Measurements from ENCODE around the gene INTS1.

Gene INTS1

GRCh38 chr7:1513657-1514095 is 9.5 kb upstream of the INTS1 start:
- Histone ChIP-seq H3K4me3 (ENCODE audit: low read length) (no peak overlapping the region), H3K9me3 (ENCODE audit: low read length) (peaks cover 2% of the 10 kb centered on the region), H3K4me1 (ENCODE audit: insufficient read depth, low read length) (peaks cover 3% of the 10 kb centered on the region), H2AFZ (ENCODE audit: low read depth, low read length) (no peak overlapping the region), H3K36me3 (ENCODE audit: insufficient read depth, low read length) (no peaks in the 10 kb centered on the region), H3K27me3 (ENCODE audit: insufficient read depth, low read length) (no peaks in the 10 kb centered on the region)

DNA sequence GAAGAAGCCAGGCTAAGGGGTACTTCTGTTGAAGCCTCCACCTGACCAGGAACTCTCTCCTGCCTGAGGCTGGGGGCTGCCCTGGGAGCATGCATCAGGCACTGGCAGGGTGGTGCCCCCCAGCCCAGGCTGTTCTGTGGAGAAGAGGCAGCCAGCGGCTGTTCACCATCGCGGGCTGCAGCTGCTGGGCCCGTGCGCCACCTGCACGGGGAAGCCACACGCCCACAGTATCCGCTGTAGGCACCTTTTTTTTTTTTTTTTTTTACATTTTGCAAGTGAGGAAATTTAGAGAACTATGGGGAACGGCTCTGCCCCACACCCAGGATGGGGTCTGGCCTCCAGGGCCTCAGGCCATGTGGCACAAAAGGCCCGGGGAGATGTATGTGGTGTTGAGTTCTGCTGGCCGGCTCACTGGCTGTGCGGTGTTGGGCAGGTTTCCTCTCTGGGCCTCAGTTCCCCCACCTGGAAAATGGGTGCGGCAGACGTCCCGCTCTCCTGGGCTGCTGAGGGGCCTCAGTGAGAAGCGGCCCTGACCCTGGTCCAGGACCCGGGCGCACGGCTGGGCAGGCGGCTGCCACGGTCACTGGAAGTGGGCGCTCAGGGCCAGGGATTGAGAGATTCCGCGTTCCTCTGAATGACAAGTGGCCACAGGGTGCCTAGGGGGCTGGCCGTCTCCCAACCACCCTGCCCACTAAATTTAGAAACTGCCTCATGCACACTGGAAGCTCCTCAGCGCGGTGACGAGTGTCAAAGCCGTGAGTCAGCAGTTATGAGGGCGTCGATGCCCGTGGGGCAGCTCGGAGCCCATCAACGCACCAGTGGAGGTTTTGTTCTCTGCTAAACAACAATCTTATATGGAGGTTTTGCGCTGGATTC is 8.8 kb upstream of the INTS1 start:
- no peak overlapping the region for H2AFZ ChIP-seq (ENCODE audit: low read depth, low read length)
- no peaks in the 10 kb centered on the region for H3K9me3 ChIP-seq (ENCODE audit: low read length)
- no peaks in the 10 kb centered on the region for H3K36me3 ChIP-seq (ENCODE audit: insufficient read depth, low read length)
- H3K4me1 ChIP-seq (ENCODE audit: insufficient read depth, low read length) = peaks cover 3% of the 10 kb centered on the region
- no peaks in the 10 kb centered on the region for H3K27me3 ChIP-seq (ENCODE audit: insufficient read depth, low read length)
- H3K4me3 ChIP-seq (ENCODE audit: low read length) = no peak overlapping the region

DNA sequence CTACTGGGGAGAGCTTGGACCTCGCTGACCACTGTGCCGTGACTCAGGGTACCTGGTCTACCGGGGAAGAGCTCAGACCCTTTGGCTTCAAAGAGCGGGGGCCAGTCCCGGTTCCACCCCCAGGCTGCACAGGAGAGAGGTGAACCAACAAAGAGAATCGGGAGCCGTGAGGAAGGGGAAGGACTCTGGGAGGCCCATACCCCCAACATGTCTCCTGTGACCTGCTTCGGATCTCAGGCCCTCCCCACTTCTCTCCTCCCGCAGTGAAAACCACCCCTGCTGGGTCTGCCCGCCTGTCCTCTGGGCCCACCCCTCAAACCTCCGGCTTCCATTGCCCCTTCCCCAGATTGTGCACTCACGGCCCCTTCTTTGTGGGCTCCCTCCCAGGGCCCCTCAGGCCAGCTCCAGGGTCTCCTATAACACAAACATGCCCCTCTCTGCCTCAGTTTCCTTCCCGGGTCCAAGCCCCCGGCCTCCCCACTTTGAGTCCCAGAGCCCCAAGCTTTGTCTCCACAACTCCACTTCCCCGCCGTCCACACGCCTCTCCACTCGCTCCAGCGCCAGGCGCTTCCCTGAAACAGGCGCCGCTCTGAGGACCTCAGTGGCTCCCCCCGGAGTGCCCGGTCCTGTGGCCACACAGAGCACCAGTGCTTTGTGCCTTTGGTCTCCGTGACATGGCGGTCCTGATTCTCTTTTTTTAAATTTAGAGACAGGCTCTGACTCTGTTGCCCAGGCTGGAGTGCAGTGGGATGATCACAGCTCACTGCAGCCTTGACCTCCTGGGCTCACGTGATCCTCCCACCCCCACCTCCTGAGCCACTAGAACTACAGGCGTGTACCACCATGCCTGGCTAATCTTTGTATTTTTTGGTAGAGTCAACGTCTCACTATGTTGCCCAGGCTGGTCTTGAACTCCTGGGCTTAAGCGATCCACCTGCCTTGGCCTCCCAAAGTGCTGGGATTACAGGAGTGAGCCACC is 7.5 kb upstream of the INTS1 start:
- no peak overlapping the region for H3K4me3 ChIP-seq (ENCODE audit: low read length)
- H2AFZ ChIP-seq (ENCODE audit: low read depth, low read length) = no peak overlapping the region
- H3K4me1 ChIP-seq (ENCODE audit: insufficient read depth, low read length) = peaks cover 3% of the 10 kb centered on the region
- no peaks in the 10 kb centered on the region for H3K36me3 ChIP-seq (ENCODE audit: insufficient read depth, low read length)
- H3K9me3 ChIP-seq (ENCODE audit: low read length) = no peaks in the 10 kb centered on the region
- no peaks in the 10 kb centered on the region for H3K27me3 ChIP-seq (ENCODE audit: insufficient read depth, low read length)

- Histone ChIP-seq H2AFZ (ENCODE audit: low read depth, low read length) (no peak overlapping the region), H3K9me3 (ENCODE audit: low read length) (no peaks in the 10 kb centered on the region), H3K4me3 (ENCODE audit: low read length) (no peak overlapping the region), H3K27me3 (ENCODE audit: insufficient read depth, low read length) (no peaks in the 10 kb centered on the region), H3K4me1 (ENCODE audit: insufficient read depth, low read length) (peaks cover 3% of the 10 kb centered on the region), H3K36me3 (ENCODE audit: insufficient read depth, low read length) (no peaks in the 10 kb centered on the region)
Observed at GRCh38 chr7:1510780-1511154, 6.6 kb upstream of the INTS1 start.

- no peaks in the 10 kb centered on the region for H3K27me3 ChIP-seq (ENCODE audit: insufficient read depth, low read length)
- H3K9me3 ChIP-seq (ENCODE audit: low read length) = no peaks in the 10 kb centered on the region
- H2AFZ ChIP-seq (ENCODE audit: low read depth, low read length) = no peak overlapping the region
- no peak overlapping the region for H3K4me3 ChIP-seq (ENCODE audit: low read length)
- H3K36me3 ChIP-seq (ENCODE audit: insufficient read depth, low read length) = no peaks in the 10 kb centered on the region
- peaks cover 3% of the 10 kb centered on the region for H3K4me1 ChIP-seq (ENCODE audit: insufficient read depth, low read length)
Observed at GRCh38 chr7:1509226-1509625, 5.0 kb upstream of the INTS1 start.

GRCh38 chr7:1508277-1508758 is 4.1 kb upstream of the INTS1 start:
- no peaks in the 10 kb centered on the region for H3K27me3 ChIP-seq (ENCODE audit: insufficient read depth, low read length)
- H3K36me3 ChIP-seq (ENCODE audit: insufficient read depth, low read length) = no peaks in the 10 kb centered on the region
- H3K4me3 ChIP-seq (ENCODE audit: low read length) = no peak overlapping the region
- no peaks in the 10 kb centered on the region for H3K9me3 ChIP-seq (ENCODE audit: low read length)
- no peak overlapping the region for H2AFZ ChIP-seq (ENCODE audit: low read depth, low read length)
- H3K4me1 ChIP-seq (ENCODE audit: insufficient read depth, low read length) = peaks cover 2% of the 10 kb centered on the region

DNA sequence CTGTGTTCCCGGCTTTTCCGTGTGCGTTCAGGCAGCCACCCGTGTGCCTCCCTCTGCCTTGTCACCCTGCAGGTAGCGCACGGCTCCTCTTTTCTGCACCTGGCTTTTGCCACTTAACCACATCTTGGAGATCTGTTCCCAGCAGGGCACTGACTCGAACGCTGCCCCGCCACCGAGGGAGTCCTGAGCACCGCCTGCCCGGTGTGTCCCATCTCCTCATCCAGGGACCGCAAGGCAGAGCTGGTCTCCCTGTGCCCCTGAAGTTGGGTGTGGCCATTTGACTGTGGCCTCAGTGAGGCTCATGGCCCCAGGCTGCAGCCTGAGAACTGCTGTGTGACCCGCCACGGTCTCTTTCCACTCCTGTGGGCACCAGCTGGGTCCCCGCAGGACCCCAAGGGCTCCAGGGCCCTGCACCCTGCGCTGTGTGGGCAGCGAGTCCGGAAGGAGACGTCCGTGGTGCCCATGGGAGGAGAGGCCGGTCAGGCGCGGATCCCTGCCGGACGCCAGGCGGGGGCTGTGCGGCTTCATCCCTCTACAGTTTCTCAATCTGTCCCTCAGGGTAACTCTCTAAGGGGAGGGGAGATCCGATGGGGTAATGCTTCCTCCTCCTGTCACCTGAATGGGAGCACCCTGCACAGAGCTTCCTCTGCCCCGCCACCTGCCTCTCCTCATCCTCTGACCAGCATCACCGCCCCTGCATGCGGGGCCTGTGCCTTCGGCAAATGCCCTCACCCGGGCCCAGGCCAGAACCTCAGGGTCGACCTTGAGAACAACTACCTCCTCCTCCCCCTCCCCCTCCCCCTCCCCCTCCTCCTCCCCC is 1.8 kb upstream of the INTS1 start:
- no peaks in the 10 kb centered on the region for H3K27me3 ChIP-seq (ENCODE audit: insufficient read depth, low read length)
- no peak overlapping the region for H2AFZ ChIP-seq (ENCODE audit: low read depth, low read length)
- peaks cover 9% of the 10 kb centered on the region for H3K4me1 ChIP-seq (ENCODE audit: insufficient read depth, low read length)
- no peaks in the 10 kb centered on the region for H3K9me3 ChIP-seq (ENCODE audit: low read length)
- peaks cover 16% of the 10 kb centered on the region for H3K36me3 ChIP-seq (ENCODE audit: insufficient read depth, low read length)
- H3K4me3 ChIP-seq (ENCODE audit: low read length) = no peak overlapping the region

GRCh38 chr7:1503390-1503789 is 799 bp downstream of the INTS1 start:
- H3K4me3 ChIP-seq (ENCODE audit: low read length) = peak overlapping the region; percentile 98
- H3K36me3 ChIP-seq (ENCODE audit: insufficient read depth, low read length) = peaks cover 37% of the 10 kb centered on the region

GRCh38 chr7:1502845-1503244 is 1.3 kb downstream of the INTS1 start:
- peak overlapping the region; percentile 98 for H3K4me3 ChIP-seq (ENCODE audit: low read length)
- H2AFZ ChIP-seq (ENCODE audit: low read depth, low read length) = no peak overlapping the region
- no peaks in the 10 kb centered on the region for H3K9me3 ChIP-seq (ENCODE audit: low read length)
- H3K4me1 ChIP-seq (ENCODE audit: insufficient read depth, low read length) = peaks cover 9% of the 10 kb centered on the region
- H3K27me3 ChIP-seq (ENCODE audit: insufficient read depth, low read length) = no peaks in the 10 kb centered on the region
- H3K36me3 ChIP-seq (ENCODE audit: insufficient read depth, low read length) = peaks cover 42% of the 10 kb centered on the region

More at GRCh38 chr7:1503390-1503789, 799 bp downstream of the INTS1 start:
- H2AFZ ChIP-seq (ENCODE audit: low read depth, low read length) = no peak overlapping the region
- peaks cover 9% of the 10 kb centered on the region for H3K4me1 ChIP-seq (ENCODE audit: insufficient read depth, low read length)
- no peaks in the 10 kb centered on the region for H3K27me3 ChIP-seq (ENCODE audit: insufficient read depth, low read length)
- H3K9me3 ChIP-seq (ENCODE audit: low read length) = no peaks in the 10 kb centered on the region

DNA sequence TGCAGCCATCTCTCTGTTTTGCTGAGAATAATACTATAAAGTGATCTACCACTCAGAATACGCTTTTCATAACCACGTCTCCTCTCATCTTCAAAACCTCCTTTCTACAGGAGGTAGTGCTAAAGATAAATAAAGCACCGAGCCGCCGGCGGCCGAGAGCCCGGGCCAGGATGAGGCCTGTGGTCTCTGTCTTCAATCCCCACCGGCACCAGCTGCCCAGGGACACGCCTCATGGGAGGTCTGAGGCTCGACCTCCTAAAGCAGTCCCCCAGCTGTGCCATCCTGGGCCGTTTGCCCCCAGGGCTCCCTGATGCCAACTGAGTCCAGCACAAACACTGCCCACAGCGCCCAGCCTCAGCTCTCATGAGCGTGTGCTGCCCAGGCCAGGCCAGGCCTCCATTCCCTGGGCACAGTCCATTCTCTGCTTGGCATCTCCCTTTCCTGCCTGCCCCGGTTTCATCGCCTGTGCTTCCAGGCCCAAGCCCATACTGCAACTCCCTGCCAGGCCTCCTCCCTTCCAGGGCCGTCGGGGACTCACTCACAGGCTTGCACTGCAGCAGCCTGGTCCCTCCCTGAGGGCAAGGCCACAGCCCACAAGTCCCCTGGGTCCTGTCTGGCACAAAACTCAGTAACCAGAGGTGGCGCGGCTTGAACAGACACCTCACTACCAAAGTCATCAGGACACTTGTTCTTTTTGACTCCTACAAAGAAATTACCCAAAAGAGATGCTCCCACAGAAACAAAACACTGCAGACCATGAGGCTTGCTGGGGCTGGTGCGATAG is 2.5 kb downstream of the INTS1 start:
- no peak overlapping the region for H3K4me3 ChIP-seq (ENCODE audit: low read length)

DNA sequence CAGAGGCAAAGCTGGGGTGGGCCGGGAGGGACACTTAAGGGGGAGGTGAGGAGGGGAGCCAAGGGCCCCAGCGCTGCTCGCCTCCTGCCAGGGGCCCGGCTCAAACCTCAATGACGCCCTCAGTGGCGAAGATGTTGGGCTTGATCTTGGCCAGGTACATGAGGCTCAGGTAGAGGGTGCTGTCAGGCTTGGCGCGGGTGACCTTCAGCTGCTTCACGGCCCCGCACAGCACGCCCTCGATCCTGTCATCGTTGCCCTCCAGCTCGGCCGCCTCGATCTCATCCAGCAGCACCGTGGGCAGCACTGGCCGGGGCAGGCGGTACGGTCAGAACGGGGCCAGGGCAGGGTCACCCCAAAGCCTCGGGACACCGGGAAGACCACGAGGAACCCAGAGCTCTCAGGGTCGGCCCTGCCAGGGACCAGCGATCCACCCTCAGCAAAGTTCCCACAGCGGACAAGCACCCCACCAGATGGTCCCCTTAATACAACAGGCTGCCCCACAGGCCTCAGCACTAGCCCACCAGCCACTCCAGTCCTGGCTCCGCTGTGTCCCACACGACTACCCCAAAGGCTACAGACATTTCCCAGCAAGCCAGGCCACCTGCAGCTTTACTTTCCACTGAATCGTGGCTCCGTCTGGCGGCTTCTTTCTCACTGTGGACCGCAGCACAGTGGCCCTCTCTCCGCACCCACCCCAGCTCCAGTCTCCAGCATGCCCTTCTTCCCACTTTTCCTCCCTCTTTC is 4.0 kb downstream of the INTS1 start:
- Histone ChIP-seq H3K4me3 (ENCODE audit: low read length) (no peak overlapping the region), H3K27me3 (ENCODE audit: insufficient read depth, low read length) (no peaks in the 10 kb centered on the region), H2AFZ (ENCODE audit: low read depth, low read length) (no peak overlapping the region), H3K9me3 (ENCODE audit: low read length) (no peaks in the 10 kb centered on the region), H3K36me3 (ENCODE audit: insufficient read depth, low read length) (peaks cover 65% of the 10 kb centered on the region), H3K4me1 (ENCODE audit: insufficient read depth, low read length) (peaks cover 9% of the 10 kb centered on the region)

More for the DNA sequence above, 2.5 kb downstream of the INTS1 start:
- H3K9me3 ChIP-seq (ENCODE audit: low read length) = no peaks in the 10 kb centered on the region
- H3K36me3 ChIP-seq (ENCODE audit: insufficient read depth, low read length) = peaks cover 53% of the 10 kb centered on the region
- H3K27me3 ChIP-seq (ENCODE audit: insufficient read depth, low read length) = no peaks in the 10 kb centered on the region
- peaks cover 9% of the 10 kb centered on the region for H3K4me1 ChIP-seq (ENCODE audit: insufficient read depth, low read length)
- H2AFZ ChIP-seq (ENCODE audit: low read depth, low read length) = no peak overlapping the region

Data from neuron (in vitro differentiated cells).